NCI-H2196 treated with DMSO at 0.1 percent for 48 hours (cell line): ENCODE data around the gene FNDC5.

Source experiments
- DNase-seq: peaks from one replicate; lab custom pipeline; 2025; ENCODE audit not compliant: unreplicated experiment; lab: John Stamatoyannopoulos, UW

Gene FNDC5

DNA sequence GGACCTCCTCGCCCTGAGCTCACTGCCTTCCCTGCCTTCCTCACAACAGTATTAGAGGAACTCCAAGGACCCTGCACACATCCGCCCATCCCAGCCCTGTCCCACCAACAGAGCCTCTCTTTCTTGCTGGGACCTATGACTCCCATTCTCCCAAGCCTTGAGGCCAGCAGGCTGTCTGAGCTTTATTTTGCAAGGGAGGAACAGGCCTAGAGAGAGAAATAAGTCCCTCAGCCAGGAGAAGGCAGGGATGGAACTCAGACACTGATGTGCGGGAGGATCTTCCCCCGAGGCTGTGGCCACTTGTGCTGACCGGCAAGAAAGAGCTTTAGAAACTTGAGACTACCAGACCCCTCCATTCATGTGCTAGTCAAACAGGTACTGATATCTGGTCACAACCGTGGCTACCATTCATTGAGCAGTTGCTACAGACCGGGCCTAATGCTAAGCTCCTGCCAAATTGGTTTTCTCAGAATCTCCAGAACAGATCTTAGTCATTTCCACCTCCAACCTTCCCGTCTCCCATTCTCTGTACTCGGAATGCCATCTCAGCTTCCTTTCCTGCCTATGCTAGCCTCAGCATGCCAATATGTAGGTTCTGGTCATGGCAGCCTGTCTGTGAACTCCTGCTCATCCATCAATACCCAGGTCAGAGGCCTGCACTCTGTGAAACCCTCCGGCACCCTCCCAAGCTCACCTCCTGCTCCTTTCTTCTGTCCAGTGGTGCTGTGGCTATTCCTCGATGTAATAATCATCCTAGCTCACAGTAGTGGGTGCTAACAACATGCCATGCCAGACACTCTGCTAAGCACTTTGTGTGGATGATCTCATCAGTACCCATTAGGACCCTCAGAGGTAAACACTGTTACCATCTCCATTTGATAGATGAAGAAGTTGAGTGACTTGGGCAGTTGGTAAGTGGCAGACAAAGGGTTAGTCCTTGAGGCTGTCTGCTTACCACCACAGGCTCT lies 26.7 kb upstream of the FNDC5 start:
- DNase-seq = no peak

GRCh38 chr1:32896451-32896850 lies 25.7 kb upstream of the FNDC5 start:
- DNase-seq = no peak

GRCh38 chr1:32895325-32896215 lies 24.9 kb upstream of the FNDC5 start:
- no peak for DNase-seq

GRCh38 chr1:32894681-32895080 lies 24.0 kb upstream of the FNDC5 start:
- no peak for DNase-seq

DNA sequence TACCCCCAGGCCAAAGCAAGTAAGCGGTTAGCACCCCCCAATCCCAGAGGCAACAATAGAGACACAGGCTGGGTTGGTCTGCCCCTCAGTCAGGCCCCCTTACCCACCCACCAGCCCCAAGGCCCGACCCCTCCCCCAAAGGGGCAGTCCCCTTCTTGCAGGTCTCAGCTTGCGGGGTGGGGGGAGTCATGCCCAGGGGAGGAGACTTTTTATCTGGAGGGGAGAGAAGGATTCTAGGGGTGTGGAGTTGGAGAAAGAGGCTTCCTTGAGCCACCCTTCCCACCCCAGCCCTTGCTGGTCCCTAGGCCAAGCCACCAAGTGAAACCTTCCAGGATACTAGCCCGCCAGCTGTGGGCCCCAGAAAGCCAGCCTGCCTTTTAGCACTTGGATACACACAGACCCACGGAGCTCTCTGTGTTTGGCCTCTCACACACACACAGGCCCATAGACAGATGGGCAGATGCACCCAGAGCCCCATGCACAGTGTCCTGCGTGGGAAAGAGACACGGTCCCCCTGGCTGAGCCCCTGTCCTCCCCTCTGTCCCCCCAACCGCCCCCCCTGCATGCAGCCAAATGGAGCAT lies 23.4 kb upstream of the FNDC5 start:
- DNase-seq = no peak

GRCh38 chr1:32893198-32894018 lies 22.7 kb upstream of the FNDC5 start:
- peak; percentile 69 for DNase-seq

DNA sequence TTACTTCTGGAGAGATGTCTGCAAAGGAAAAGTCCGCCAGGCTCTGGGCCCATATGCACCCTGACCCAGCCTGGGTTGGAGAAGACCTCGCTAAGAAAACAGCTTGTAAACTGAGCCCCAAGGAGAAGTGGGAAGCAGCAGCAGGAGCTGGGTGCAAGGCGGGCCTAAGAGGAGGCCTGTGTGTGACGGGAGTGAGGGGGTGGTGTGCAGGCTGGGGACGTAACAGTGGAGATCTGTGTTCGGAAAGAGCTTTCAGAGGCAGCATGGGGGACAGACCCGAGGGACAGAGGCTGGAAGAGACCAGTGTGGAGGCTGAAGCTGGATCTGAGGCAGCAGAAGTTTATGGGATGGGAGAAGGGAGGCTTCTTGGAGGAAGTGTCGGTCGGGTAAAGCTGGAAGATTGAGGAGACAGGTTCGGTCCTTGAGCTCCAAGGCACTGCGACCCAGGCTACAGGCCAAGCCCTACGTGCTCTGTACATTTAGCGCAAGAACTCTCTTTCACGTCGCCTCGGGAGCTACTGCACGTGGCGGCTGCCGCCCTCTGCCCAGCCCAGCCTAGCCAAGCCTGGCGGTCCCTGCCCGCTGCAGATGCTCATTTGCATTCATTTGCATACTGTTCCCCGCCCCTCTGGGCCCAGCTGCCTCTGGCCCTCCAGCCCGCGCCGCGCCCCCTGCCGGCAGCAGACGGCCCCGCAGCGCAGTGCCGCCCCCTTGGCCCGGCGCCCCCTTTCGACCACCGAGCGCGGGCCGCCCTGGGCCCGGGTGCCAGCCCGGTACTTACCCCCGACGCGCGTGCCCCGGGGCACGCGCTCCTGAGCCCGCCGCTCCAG lies 21.9 kb upstream of the FNDC5 start:
- peak; percentile 87 for DNase-seq

- DNase-seq = no peak
Observed at GRCh38 chr1:32891630-32892029, 20.9 kb upstream of the FNDC5 start.

GRCh38 chr1:32891241-32891570 lies 20.5 kb upstream of the FNDC5 start:
- DNase-seq = no peak

- DNase-seq = no peak
Observed at GRCh38 chr1:32890516-32891240, 20.0 kb upstream of the FNDC5 start.

GRCh38 chr1:32889731-32890278 lies 19.1 kb upstream of the FNDC5 start:
- no peak for DNase-seq

DNA sequence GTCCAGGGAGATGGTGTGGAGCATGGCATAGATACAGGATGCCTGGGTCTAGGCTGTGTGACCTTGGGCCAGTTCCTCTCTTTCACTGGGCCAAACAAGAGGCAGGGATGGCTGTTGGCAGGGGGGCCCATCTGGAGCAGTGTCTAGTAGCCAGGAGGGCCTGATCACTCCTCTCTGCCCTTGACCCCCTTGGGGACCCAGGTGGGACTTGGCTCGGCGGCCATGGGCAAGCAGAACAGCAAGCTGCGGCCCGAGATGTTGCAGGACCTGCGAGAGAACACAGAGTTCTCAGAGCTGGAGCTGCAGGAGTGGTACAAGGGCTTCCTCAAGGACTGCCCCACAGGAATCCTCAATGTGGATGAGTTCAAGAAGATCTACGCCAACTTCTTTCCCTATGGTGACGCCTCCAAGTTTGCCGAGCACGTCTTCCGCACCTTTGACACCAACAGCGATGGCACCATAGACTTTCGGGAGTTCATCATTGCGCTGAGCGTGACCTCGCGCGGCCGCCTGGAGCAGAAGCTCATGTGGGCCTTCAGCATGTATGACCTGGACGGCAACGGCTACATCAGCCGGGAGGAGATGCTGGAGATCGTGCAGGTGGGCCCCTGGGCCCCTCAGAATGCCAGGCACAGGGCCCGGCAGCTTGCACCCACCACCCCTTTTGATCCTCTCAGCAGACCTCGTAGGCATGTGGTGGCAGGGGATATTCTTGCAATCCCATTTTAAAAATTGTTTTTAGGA lies 18.1 kb upstream of the FNDC5 start:
- no peak for DNase-seq

DNA sequence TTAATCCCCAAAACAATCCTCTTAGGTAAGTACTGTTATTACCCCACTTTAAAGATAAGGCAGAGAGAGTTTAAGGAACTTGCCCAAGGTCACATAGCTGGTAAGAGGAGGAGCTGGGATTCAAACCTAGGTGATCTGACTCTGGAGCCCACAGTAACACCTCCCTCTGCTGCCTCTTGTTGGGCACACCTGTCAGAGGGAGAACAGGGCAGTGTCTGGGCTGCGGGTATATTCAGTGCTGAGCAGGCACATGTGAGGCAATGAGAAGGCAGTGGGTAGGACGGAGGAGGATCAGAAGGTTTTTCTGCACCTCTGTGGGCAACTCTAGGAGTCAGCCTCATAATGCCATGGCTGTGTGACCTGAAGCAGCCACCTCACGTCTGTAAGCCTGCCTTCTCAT lies 17.4 kb upstream of the FNDC5 start:
- no peak for DNase-seq

GRCh38 chr1:32887623-32888022 lies 16.9 kb upstream of the FNDC5 start:
- no peak for DNase-seq

DNA sequence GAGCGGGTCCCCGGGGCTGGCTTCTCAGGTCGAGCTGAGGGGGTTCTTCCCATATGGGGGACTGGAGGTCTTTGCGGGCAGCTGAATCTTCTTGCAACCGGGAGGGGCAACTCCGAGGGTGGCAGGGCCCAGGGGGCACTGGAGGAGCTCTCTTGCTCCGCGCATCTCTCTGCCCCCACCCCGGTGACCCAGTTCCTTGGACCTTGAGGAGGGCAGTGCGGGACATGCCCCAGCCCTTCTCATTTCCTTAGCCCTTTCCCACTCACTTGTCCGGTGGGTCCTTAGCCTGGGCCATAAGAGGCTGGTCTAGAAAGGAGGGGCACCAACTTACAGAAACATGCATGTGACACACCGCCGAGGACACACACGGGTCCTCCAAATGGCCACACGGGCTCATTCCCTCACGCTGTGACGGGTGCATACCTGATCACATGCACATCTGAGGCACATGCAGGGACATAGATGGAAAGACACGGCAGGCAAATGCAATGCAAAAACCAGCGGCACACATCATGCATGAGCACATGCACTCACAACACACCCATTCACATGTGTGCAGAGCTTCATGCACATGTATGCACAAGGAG lies 16.2 kb upstream of the FNDC5 start:
- DNase-seq = no peak

DNA sequence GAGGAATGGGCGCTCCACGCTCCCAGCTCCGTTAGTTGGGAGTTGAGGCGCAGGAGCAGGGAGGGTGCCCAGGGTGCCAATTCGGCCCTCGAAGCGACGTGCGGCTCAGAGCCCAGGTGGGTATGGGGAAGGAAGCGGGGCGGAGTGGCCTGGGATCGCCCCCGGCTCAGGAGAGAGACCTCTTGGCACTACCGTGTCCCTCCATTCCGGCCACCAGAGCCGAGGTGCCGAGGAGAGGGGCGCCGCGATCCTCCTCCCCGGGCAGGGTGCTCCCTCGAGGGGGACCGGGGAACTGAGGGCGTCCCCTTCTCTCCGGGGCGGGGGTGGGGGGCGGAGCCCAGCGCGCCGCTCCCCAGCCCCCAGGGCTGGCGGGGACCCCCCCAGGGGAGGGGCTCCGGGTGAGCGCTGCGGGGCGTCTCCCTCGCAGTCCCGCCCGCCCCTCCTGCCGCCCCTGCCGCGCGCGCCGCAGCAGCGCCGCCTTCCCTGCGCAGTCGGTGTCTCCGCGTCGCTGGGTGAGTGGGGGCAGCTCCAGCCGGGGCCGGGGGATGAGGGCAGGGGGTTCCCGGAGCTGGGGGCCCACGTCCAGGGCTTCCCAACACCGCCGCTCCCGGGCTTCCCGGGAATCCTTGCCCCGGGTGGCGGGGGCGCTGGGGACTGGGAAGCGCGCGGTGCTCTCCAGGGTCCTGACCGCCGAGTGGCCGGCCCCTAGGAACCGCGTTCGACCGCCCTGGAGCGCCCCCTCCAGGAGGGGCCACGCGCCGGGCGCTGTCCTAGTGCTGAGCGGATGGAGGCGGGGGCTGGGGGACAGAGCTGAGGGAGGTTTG lies 15.5 kb upstream of the FNDC5 start, which contains the start of gene HPCA:
TSS of gene HPCA (plus strand) at position 488 of the 824 bp plus-strand sequence. CDS start 2,408 bp downstream, outside the sequence.
- no peak for DNase-seq

GRCh38 chr1:32885676-32886003 lies 14.9 kb upstream of the FNDC5 start:
- DNase-seq = no peak
